ENCODE measurements around the gene RAB13.

RAB13 gene

DNA sequence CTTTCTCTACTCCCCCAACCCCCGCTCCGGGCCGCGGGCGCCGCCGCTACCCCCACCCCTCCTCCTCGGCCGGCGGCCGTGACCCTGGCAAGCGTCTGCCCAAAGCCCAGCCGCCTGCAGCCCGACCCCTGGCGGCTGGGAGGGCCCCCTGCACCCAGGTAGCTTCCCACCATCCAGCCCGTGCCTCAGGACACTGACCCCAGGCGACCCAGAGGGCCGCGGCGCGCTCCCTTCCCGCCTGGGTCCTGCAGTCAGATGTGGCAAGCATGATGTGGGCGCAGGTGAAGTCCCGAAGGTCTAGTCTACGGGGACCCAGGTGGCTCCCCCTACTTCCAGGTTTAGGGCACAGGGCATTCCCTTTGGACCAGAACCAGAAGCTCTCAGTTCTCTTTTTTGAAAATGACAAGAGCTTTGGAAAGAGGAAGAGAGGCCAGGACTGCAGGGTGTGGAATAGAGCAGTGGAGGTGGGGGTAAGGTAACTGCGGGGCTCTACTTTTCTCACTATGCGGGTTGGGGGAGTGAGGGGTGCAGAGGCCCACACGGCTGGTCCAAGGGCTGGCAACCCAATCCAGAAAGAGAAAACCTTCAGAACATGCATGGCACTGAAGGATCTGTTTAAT, 39.4 kb downstream of the RAB13 start, which contains the start of gene DENND4B:
Gene DENND4B, minus strand, starts transcription at position 97 of the 620 bp plus-strand sequence. CDS start 2,344 bp downstream, outside the sequence.
- TF ChIP-seq, protein P1, sequence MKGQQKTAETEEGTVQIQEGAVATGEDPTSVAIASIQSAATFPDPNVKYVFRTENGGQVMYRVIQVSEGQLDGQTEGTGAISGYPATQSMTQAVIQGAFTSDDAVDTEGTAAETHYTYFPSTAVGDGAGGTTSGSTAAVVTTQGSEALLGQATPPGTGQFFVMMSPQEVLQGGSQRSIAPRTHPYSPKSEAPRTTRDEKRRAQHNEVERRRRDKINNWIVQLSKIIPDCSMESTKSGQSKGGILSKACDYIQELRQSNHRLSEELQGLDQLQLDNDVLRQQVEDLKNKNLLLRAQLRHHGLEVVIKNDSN (IDR thresholded peaks at IDR 0.05) = no peak
- TF ChIP-seq EP300 (IDR thresholded peaks at IDR 0.05; ENCODE audit: borderline replicate concordance) = no peak
- TF ChIP-seq YY1 (IDR thresholded peaks at IDR 0.05; ENCODE audit: low read depth) = 0 out of 2 replicates have a peak, but pooled peaks have one; percentile 25
- no peak for TF ChIP-seq CEBPB (IDR thresholded peaks at IDR 0.05)
- TF ChIP-seq, protein P2, sequence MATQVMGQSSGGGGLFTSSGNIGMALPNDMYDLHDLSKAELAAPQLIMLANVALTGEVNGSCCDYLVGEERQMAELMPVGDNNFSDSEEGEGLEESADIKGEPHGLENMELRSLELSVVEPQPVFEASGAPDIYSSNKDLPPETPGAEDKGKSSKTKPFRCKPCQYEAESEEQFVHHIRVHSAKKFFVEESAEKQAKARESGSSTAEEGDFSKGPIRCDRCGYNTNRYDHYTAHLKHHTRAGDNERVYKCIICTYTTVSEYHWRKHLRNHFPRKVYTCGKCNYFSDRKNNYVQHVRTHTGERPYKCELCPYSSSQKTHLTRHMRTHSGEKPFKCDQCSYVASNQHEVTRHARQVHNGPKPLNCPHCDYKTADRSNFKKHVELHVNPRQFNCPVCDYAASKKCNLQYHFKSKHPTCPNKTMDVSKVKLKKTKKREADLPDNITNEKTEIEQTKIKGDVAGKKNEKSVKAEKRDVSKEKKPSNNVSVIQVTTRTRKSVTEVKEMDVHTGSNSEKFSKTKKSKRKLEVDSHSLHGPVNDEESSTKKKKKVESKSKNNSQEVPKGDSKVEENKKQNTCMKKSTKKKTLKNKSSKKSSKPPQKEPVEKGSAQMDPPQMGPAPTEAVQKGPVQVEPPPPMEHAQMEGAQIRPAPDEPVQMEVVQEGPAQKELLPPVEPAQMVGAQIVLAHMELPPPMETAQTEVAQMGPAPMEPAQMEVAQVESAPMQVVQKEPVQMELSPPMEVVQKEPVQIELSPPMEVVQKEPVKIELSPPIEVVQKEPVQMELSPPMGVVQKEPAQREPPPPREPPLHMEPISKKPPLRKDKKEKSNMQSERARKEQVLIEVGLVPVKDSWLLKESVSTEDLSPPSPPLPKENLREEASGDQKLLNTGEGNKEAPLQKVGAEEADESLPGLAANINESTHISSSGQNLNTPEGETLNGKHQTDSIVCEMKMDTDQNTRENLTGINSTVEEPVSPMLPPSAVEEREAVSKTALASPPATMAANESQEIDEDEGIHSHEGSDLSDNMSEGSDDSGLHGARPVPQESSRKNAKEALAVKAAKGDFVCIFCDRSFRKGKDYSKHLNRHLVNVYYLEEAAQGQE (IDR thresholded peaks at IDR 0.05; ENCODE audit: low read depth) = no peak
- TF ChIP-seq, protein P3, sequence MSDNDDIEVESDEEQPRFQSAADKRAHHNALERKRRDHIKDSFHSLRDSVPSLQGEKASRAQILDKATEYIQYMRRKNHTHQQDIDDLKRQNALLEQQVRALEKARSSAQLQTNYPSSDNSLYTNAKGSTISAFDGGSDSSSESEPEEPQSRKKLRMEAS (IDR thresholded peaks at IDR 0.05) = peak; percentile 30; the same call in 1 of the 2 replicates
- no peak for TF ChIP-seq EGR1 (IDR thresholded peaks at IDR 0.05)
- 0 out of 2 replicates have a peak, but pooled peaks have one; percentile 9 for TF ChIP-seq TCF12 (IDR thresholded peaks at IDR 0.05; ENCODE audit: low read depth)
- no peak for TF ChIP-seq TEAD4 (IDR thresholded peaks at IDR 0.05)
- TF ChIP-seq NFIC (IDR thresholded peaks at IDR 0.05) = no peak
- TF ChIP-seq FOXM1 (IDR thresholded peaks at IDR 0.05; ENCODE audit: borderline replicate concordance, low read depth) = no peak
- TF ChIP-seq RAD21 (IDR thresholded peaks at IDR 0.05; ENCODE audit: low read depth) = peak; percentile 51
- TF ChIP-seq ZBTB7A (IDR thresholded peaks at IDR 0.05; ENCODE audit: low read depth) = no peak
- peak; percentile 66; the same call in 1 of the 2 replicates for TF ChIP-seq TAF1 (IDR thresholded peaks at IDR 0.05; ENCODE audit: low read depth)
- TF ChIP-seq CREB1 (IDR thresholded peaks at IDR 0.05; ENCODE audit: low read depth) = no peak

DNA sequence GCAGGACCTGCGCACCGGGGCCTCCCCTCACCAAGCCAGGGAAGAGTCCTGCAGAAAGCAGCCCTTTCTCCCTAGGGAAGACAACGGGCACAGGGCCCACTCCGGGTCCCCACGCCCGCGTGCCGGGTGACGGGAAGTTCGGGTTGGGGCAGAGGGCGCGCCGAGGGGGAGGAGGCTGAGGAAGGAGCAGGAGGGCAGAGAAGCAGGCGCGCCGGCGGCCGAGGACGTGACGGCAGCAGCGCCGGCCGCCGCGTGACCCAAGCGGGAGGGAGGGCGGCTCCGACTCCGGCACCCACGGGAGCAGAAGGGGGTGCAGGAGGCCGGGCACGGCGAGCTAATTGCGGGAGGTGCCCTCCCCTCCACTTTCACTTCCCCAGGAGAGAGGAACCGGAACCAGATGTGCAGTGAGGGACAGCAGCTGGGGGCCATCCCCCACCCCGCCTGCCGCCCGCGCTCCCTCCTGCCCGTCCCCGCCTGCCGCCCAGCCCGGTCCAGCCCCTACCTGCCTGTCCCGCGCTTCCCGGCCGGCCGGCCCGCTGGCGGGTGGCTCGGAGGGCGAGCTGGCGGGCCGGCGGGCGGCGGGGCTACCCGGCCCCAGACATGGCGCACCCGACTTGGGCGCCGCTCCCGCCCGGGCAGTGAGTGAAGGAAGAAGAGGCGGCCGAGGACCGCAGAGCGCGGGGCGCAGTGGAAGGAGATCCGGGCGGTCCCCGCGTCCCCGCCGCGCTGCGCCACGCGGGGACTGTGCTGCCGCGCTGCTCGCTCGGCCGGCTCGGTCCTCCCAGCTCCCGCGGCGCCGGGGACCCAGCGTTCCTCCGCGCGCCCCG, 40.1 kb downstream of the RAB13 start:
- TF ChIP-seq NFIC (IDR thresholded peaks at IDR 0.05) = 0 out of 2 replicates have a peak, but pooled peaks have one; percentile 6
- TF ChIP-seq, protein P1 (IDR thresholded peaks at IDR 0.05) = peak; percentile 87
- TF ChIP-seq YY1 (IDR thresholded peaks at IDR 0.05; ENCODE audit: low read depth) = peak; percentile 16
- TF ChIP-seq TCF12 (IDR thresholded peaks at IDR 0.05; ENCODE audit: low read depth) = no peak; the same call in 1 of the 2 replicates
- peak; percentile 48; the same call in 1 of the 2 replicates for TF ChIP-seq ZBTB7A (IDR thresholded peaks at IDR 0.05; ENCODE audit: low read depth)
- peak; percentile 55 for TF ChIP-seq TAF1 (IDR thresholded peaks at IDR 0.05; ENCODE audit: low read depth)
- no peak for TF ChIP-seq FOXM1 (IDR thresholded peaks at IDR 0.05; ENCODE audit: borderline replicate concordance, low read depth)
- TF ChIP-seq, protein P3 (IDR thresholded peaks at IDR 0.05) = peak; percentile 78

DNA sequence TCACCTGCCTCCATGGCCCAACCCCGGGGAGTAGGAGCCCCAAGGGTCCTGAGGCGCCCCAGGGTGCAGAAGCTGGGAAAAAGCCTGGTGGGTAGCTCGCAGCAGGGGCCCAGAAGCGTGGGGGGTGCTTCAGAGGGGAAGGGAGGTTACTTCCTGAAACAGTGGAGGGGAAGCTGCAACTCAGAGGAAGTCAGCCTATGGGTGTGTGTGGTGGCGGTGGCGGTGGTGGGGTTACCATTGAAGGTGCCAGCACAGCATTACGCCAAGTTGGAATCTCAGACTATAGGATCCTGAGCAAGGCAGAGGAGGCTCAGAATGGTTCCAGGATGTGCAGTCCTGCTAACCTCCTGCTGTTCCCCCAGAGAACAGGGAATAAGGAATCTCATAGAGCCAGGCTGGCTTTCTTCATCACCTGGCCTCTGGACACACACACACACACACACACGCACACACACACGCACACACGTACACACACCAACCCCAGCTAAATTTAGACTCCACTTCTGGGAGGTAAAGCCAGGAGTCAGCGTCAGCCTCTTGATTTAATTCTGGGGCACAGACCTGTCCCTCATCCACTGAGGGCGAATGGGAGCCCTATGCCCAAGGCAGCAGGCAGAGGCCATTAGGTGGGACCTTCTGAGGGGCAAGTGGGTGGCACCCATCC, 40.9 kb downstream of the RAB13 start:
- TF ChIP-seq, protein P1 (IDR thresholded peaks at IDR 0.05) = no peak
- TF ChIP-seq YY1 (IDR thresholded peaks at IDR 0.05; ENCODE audit: low read depth) = no peak; the same call in 1 of the 2 replicates
- no peak for TF ChIP-seq NFIC (IDR thresholded peaks at IDR 0.05)
- no peak for TF ChIP-seq TCF12 (IDR thresholded peaks at IDR 0.05; ENCODE audit: low read depth)
- no peak for TF ChIP-seq ZBTB7A (IDR thresholded peaks at IDR 0.05; ENCODE audit: low read depth)
- TF ChIP-seq, protein P2 (IDR thresholded peaks at IDR 0.05; ENCODE audit: low read depth) = no peak

DNA sequence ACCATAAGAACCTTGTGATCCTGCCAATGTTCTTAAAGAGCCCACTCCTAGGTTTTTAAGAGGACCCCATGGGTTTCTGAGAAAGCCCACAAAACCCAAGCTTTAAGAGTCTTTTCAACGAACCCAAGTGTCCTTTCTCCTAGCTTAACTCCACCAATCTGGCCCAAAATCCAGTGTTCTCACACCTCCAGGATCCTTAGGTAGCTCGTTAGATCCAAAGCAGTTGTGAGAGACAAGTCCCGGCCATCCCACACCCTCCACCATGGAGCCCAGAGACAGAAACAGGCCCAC, 41.4 kb downstream of the RAB13 start:
- no peak for TF ChIP-seq CREB1 (IDR thresholded peaks at IDR 0.05; ENCODE audit: low read depth)
- no peak for TF ChIP-seq FOXM1 (IDR thresholded peaks at IDR 0.05; ENCODE audit: borderline replicate concordance, low read depth)
- TF ChIP-seq, protein P2 (IDR thresholded peaks at IDR 0.05; ENCODE audit: low read depth) = no peak
- TF ChIP-seq EP300 (IDR thresholded peaks at IDR 0.05; ENCODE audit: borderline replicate concordance) = no peak
- TF ChIP-seq TEAD4 (IDR thresholded peaks at IDR 0.05) = no peak
- TF ChIP-seq, protein P1 (IDR thresholded peaks at IDR 0.05) = no peak
- TF ChIP-seq NFIC (IDR thresholded peaks at IDR 0.05) = no peak
- no peak for TF ChIP-seq EGR1 (IDR thresholded peaks at IDR 0.05)
- no peak for TF ChIP-seq ZBTB7A (IDR thresholded peaks at IDR 0.05; ENCODE audit: low read depth)
- no peak for TF ChIP-seq CEBPB (IDR thresholded peaks at IDR 0.05)
- TF ChIP-seq TCF12 (IDR thresholded peaks at IDR 0.05; ENCODE audit: low read depth) = no peak
- TF ChIP-seq YY1 (IDR thresholded peaks at IDR 0.05; ENCODE audit: low read depth) = no peak
- no peak for TF ChIP-seq TAF1 (IDR thresholded peaks at IDR 0.05; ENCODE audit: low read depth)
- no peak for TF ChIP-seq RAD21 (IDR thresholded peaks at IDR 0.05; ENCODE audit: low read depth)
- TF ChIP-seq, protein P3 (IDR thresholded peaks at IDR 0.05) = no peak
